Measurements from ENCODE around the gene CALCB.
"Not testable (repeated sequence)": the region's sequence is repeated elsewhere in the genome, so short reads cannot be mapped to it uniquely, and the experiment has no call there.

DNA sequence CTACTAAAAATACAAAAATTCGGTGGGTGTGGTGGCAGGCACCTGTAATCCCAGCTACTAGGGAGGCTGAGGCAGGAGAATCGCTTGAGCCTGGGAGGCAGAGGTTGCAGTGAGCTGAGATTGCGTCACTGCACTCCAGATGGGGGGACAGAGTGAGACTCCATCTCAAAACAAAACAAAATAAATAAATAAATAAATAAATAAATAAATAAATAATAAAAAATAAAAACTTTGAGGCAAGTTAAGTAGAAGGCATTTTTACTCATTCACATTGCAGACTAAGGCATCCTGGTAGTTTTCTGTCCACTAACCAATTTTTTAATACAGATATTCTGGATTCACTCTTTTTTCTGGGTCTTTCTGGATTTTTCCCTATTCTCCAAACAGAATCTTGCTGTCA is 26.7 kb upstream of the CALCB start:
- TF ChIP-seq EGR1 (IDR thresholded peaks at IDR 0.05; ENCODE audit: low read depth in 2 of 2); RXRA (IDR thresholded peaks at IDR 0.05); RAD21 (IDR thresholded peaks at IDR 0.05); CTCF (IDR thresholded peaks at IDR 0.05; ENCODE audit: low read depth, low read length, missing input control); TAF1 (conservative IDR thresholded peaks at IDR 0.05): not testable (repeated sequence)

All from liver (tissue), 3 donors.